ENCODE measurements around the gene RYR3. TPM values are rescaled to one million over a fixed set of nuclear protein-coding genes. Genes with fewer than 3 reads are reported as not detected.

RYR3 gene
- total RNA-seq, 4 donors from 2014 or later: 1.5 to 7.3 (median 1.9) TPM

- TF ChIP-seq CTCF (IDR thresholded peaks at IDR 0.05; ENCODE audit: low read depth): no peak
Measured at GRCh38 chr15:33580526-33580925, 269.8 kb downstream of the RYR3 start.

GRCh38 chr15:33581032-33581431 is 270.3 kb downstream of the RYR3 start:
- TF ChIP-seq CTCF (IDR thresholded peaks at IDR 0.05; ENCODE audit: low read depth): no peak

GRCh38 chr15:33584797-33585196 is 274.0 kb downstream of the RYR3 start:
- TF ChIP-seq CTCF (IDR thresholded peaks at IDR 0.05; ENCODE audit: low read depth): no peak

- TF ChIP-seq CTCF (IDR thresholded peaks at IDR 0.05; ENCODE audit: low read depth): no peak
Measured at GRCh38 chr15:33586786-33587697, 276.3 kb downstream of the RYR3 start.

- TF ChIP-seq CTCF (IDR thresholded peaks at IDR 0.05; ENCODE audit: low read depth): no peak
Measured at GRCh38 chr15:33587773-33588172, 277.0 kb downstream of the RYR3 start.

GRCh38 chr15:33592864-33593263 is 282.1 kb downstream of the RYR3 start:
- no peak for TF ChIP-seq CTCF (IDR thresholded peaks at IDR 0.05; ENCODE audit: low read depth)

GRCh38 chr15:33600212-33600611 is 289.4 kb downstream of the RYR3 start:
- TF ChIP-seq CTCF (IDR thresholded peaks at IDR 0.05; ENCODE audit: low read depth): no peak
